Pancreas (tissue), 10 donors: ENCODE results near the gene FGF2. TPM values are rescaled to one million over a fixed set of nuclear protein-coding genes. Genes with fewer than 3 reads are reported as not detected.
A peak's percentile ranks its signal among the peaks of the same experiment; 100 is the strongest.

ENCODE experiments used
- ATAC-seq, 4 donors: fragments of 200-7000 bp; cut with Tn5 transposase; one replicate each; pipeline versions ENCODE4 v1.8.0 to v1.9.1; 2020; ENCODE audit warnings: mild to moderate bottlenecking in 4 of 4, moderate library complexity in 4 of 4
- DNase-seq, 6 donors: peaks; one replicate each; pipeline ENCODE4 v3.0.0-alpha.2; 2020
- FAIRE-seq: peaks from 2 replicates; lab custom pipeline; 2012; peaks lifted over from hg19 to GRCh38; lab: Jason Lieb, UNC
- H3K27ac ChIP-seq, 4 donors: fragments of 200-600 bp; sonication (generic); 1 replicate in 3 of 4; 2 replicates in 1 of 4; pipeline versions ENCODE4 v1.5.0 to v1.8.0; 2020
- H3K27me3 ChIP-seq, 4 donors: fragments of 200-600 bp; one replicate each; pipeline ENCODE4 v1.8.0; 2021
- H3K36me3 ChIP-seq, 3 donors: fragments of 200-600 bp; sonication (generic) in 1 of 3; one replicate each; pipeline versions ENCODE4 v1.5.0 to v1.8.0; 2020 to 2021
- H3K4me1 ChIP-seq, 3 donors: fragments of 200-600 bp; one replicate each; pipeline ENCODE4 v1.8.0; 2021
- H3K4me3 ChIP-seq, 4 donors: fragments of 200-600 bp; sonication (generic) in 2 of 4; one replicate each; pipeline versions ENCODE4 v1.5.0 to v1.8.0; 2020 to 2021
- H3K9me3 ChIP-seq, 4 donors: fragments of 200-600 bp; one replicate each; pipeline ENCODE4 v1.8.0; 2021
- CTCF ChIP-seq, 4 donors: fragments of 200-600 bp; sonication (generic) in 3 of 4; IDR thresholded peaks; one replicate each; pipeline versions ENCODE4 v1.5.0 to v1.8.0; 2021; ENCODE audit warnings: antibody characterized with exemption in 4 of 4
- WGBS, 2 donors: extraction: QIAGEN DNeasy Blood & Tissue Kit; methylation state at CpG; one replicate each; pipeline ENCODE4 v1.1.7; 2013; 5-methylcytosine and 5-hydroxymethylcytosine counted together
- intact Hi-C, 3 donors: fragments of 100-400 bp; cut with DNase I; formaldehyde crosslinking; loops; one replicate each; pipeline versions ENCODE4 v1.11.1 to v1.14.2; 2022
- polyA plus RNA-seq, 2 donors: library from polyadenylated mRNA; stranded (reverse); fragments of 200-250 nt; gene quantifications; one replicate each; pipeline ENCODE4 v1.2.3, GENCODE V29; 2013
- total RNA-seq, 6 donors: library from RNA; stranded (reverse); fragmentation: NEBNext Ultra II Directional in 4 of 6; extraction: Animal tissue kit (Norgen Biotek cat#: 25700) in 4 of 6; gene quantifications; one replicate each; pipeline versions ENCODE4 v1.2.1 to v1.2.4, GENCODE V29; 2021 to 2023
- donor health status: healthy with polysubstance abuse.
- donor health status: DM: no; HTN: no; CAD: no; lungs with moderate emphysema.
- donor health status: DM: no; HTN: no; CAD: no.
- donor health status: control.
- donor health status: control.
- donor health status: Bipolar disorder and iron deficiency.
- donor health status: DM: yes; HTN: yes; CAD: no.
- donor health status: DM: no; HTN: no; CAD: no.
- donor health status: DM: no; HTN: no; CAD: no.
- donor health status: DM: yes; HTN: yes; CAD: no.

The FGF2 gene
- 1 to 10 TPM in 2 of 6 donors, under 1 TPM in 4; 0.41 to 1.6 (median 0.88) TPM for total RNA-seq
- under 1 TPM; 0.49 to 0.59 TPM for polyA plus RNA-seq

GRCh38 chr4:122826553-122827257 lies at the start of gene FGF2:
FGF2 (plus strand) TSS chr4:122826831; CDS start chr4:122827175, 344 bp downstream.
- 2% methylated on average over 33 to 97 of the region's 97 CpGs for WGBS, 2 donors

GRCh38 chr4:122776916-122777315 lies 49.7 kb upstream of the FGF2 start:
- Histone ChIP-seq H3K36me3 (no peaks in the 10 kb centered on the region), H3K27ac (no peak overlapping the region), H3K27me3 (no peaks in the 10 kb centered on the region), H3K9me3 (no peaks in the 10 kb centered on the region), H3K4me3 (no peak overlapping the region), H3K4me1 (no peaks in the 10 kb centered on the region)
- FAIRE-seq (no peak), DNase-seq (no peak), ATAC-seq (no peak)
- WGBS, 2 donors: 49 to 57% methylated on average over 4 of the region's 4 CpGs
- intact Hi-C loops: no loop called here
- no peak for TF ChIP-seq CTCF (IDR thresholded peaks at IDR 0.05)

More at GRCh38 chr4:122826553-122827257, at the start of gene FGF2:
- Histone ChIP-seq H3K27me3 (peaks cover 0 to 7% (median 0%) of the 10 kb centered on the region in 4 donors), H3K4me1 (no peaks in the 10 kb centered on the region), H3K4me3 (peak within 1 kb of the TSS; percentile 28 to 61 (median 42)), H3K36me3 (no peaks in the 10 kb centered on the region), H3K9me3 (no peaks in the 10 kb centered on the region), H3K27ac (no peak within 1 kb of the TSS)
- DNase-seq (peak; percentile 6 to 73 (median 24)), FAIRE-seq (no peak), ATAC-seq (peak; percentile 21 to 55 (median 51))
- intact Hi-C loops: no loop called here
- TF ChIP-seq CTCF (IDR thresholded peaks at IDR 0.05): no peak

- H3K4me1 ChIP-seq: no peaks in the 10 kb centered on the region
- WGBS, 2 donors: 88 to 93% methylated on average over 7 of the region's 7 CpGs
- ATAC-seq (no peak), DNase-seq (no peak), FAIRE-seq (no peak)
- no peak for TF ChIP-seq CTCF (IDR thresholded peaks at IDR 0.05)
- no peak overlapping the region for H3K4me3 ChIP-seq
- H3K9me3 ChIP-seq: no peaks in the 10 kb centered on the region
- intact Hi-C loops: no loop called here
- H3K27ac ChIP-seq: no peak overlapping the region
- H3K27me3 ChIP-seq: no peaks in the 10 kb centered on the region
- no peaks in the 10 kb centered on the region for H3K36me3 ChIP-seq
Measured at GRCh38 chr4:122777846-122778673, 48.6 kb upstream of the FGF2 start.

GRCh38 chr4:122781486-122781885 lies 45.1 kb upstream of the FGF2 start:
- 75 to 80% methylated on average over 2 of the region's 2 CpGs for WGBS, 2 donors
- no peak for ATAC-seq

More at GRCh38 chr4:122781486-122781885, 45.1 kb upstream of the FGF2 start:
- no peak for FAIRE-seq
- no peak for TF ChIP-seq CTCF (IDR thresholded peaks at IDR 0.05)
- H3K4me1 ChIP-seq: no peaks in the 10 kb centered on the region
- no peaks in the 10 kb centered on the region for H3K36me3 ChIP-seq
- H3K9me3 ChIP-seq: no peaks in the 10 kb centered on the region
- H3K27me3 ChIP-seq: no peaks in the 10 kb centered on the region
- intact Hi-C loops: no loop called here
- H3K27ac ChIP-seq: no peak overlapping the region
- DNase-seq: no peak
- H3K4me3 ChIP-seq: no peak overlapping the region
